HG03432 (cell line): Measurements from ENCODE around the gene ATP8B3.

Source experiments
- ATAC-seq: cut with Tn5 transposase; IDR thresholded peaks from one replicate; pipeline ENCODE4 v1.9.1; 2021; ENCODE audit warnings: mild to moderate bottlenecking, moderate library complexity; ENCODE audit not compliant: unreplicated experiment

The ATP8B3 gene

GRCh38 chr19:1816530-1817298 is 4.6 kb upstream of the ATP8B3 start:
- ATAC-seq = no peak

GRCh38 chr19:1815605-1816529 is 3.8 kb upstream of the ATP8B3 start:
- no peak for ATAC-seq

- ATAC-seq = no peak
Observed at GRCh38 chr19:1814833-1815604, 2.9 kb upstream of the ATP8B3 start.

GRCh38 chr19:1814391-1814790 is 2.3 kb upstream of the ATP8B3 start:
- ATAC-seq = no peak

- no peak for ATAC-seq
Observed at GRCh38 chr19:1813192-1814182, 1.4 kb upstream of the ATP8B3 start.

GRCh38 chr19:1812426-1813191 is 533 bp upstream of the ATP8B3 start:
- ATAC-seq = peak; percentile 83

- ATAC-seq = no peak
Observed at GRCh38 chr19:1811472-1811894, 593 bp downstream of the ATP8B3 start.

- no peak for ATAC-seq
Observed at GRCh38 chr19:1810439-1811160, 1.5 kb downstream of the ATP8B3 start.

- no peak for ATAC-seq
Observed at GRCh38 chr19:1809678-1810077, 2.4 kb downstream of the ATP8B3 start.

GRCh38 chr19:1808395-1808731 is 3.7 kb downstream of the ATP8B3 start:
- ATAC-seq = no peak

GRCh38 chr19:1807695-1808394 is 4.2 kb downstream of the ATP8B3 start:
- no peak for ATAC-seq

GRCh38 chr19:1807030-1807694 is 4.9 kb downstream of the ATP8B3 start:
- ATAC-seq = no peak

- ATAC-seq = no peak
Observed at GRCh38 chr19:1806184-1807029, 5.7 kb downstream of the ATP8B3 start.

GRCh38 chr19:1805401-1806183 is 6.5 kb downstream of the ATP8B3 start:
- no peak for ATAC-seq

GRCh38 chr19:1804858-1805257 is 7.2 kb downstream of the ATP8B3 start:
- no peak for ATAC-seq
